GM06990 (cell line): ENCODE results near the gene ZNF417.

Source experiments
- DNase-seq: peaks from one replicate; pipeline ENCODE4 v3.0.0-alpha.2; 2011; ENCODE audit not compliant: insufficient read length; ENCODE audit errors: extremely low read depth
- H3K27me3 ChIP-seq: replicated peaks from 2 replicates; pipeline ENCODE4 v1.6.0; 2011; ENCODE audit warnings: low read length; ENCODE audit not compliant: control insufficient read depth, insufficient read depth
- H3K36me3 ChIP-seq: 2 replicates; pipeline ENCODE4 v1.5.1; 2011; ENCODE audit warnings: low read length; ENCODE audit not compliant: control insufficient read depth, insufficient read depth
- H3K4me3 ChIP-seq: replicated peaks from 2 replicates; pipeline ENCODE4 v1.5.1; 2011; ENCODE audit warnings: low read depth, mild to moderate bottlenecking, control low read depth, low read length
- TF ChIP-seq, protein P1 (sequence below): IDR thresholded peaks from 2 replicates; pipeline ENCODE4 v1.5.1; 2011; ENCODE audit warnings: low read length, control low read depth, mild to moderate bottlenecking, inconsistent platforms; ENCODE audit not compliant: insufficient read depth, poor library complexity, severe bottlenecking

The ZNF417 gene

DNA sequence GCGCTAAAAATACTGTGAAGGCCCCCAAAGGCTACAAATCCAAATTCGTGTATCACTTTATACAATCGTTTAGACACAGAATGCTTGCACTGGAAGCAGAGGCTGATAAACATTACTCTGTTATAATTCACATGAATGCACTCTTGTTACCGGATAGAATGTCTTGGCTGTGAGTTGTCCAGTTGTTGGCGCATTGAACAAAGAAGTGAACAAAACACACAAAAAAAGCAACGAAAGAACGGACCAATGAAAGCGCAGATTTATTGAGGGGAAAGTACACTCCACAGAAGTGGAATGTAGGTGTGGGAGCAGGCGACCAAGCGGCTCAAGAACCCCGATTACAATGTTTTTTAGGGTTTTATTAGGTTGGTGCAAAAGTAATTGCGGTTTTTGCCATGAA is 19.3 kb upstream of the ZNF417 start:
- TF ChIP-seq, protein P1, sequence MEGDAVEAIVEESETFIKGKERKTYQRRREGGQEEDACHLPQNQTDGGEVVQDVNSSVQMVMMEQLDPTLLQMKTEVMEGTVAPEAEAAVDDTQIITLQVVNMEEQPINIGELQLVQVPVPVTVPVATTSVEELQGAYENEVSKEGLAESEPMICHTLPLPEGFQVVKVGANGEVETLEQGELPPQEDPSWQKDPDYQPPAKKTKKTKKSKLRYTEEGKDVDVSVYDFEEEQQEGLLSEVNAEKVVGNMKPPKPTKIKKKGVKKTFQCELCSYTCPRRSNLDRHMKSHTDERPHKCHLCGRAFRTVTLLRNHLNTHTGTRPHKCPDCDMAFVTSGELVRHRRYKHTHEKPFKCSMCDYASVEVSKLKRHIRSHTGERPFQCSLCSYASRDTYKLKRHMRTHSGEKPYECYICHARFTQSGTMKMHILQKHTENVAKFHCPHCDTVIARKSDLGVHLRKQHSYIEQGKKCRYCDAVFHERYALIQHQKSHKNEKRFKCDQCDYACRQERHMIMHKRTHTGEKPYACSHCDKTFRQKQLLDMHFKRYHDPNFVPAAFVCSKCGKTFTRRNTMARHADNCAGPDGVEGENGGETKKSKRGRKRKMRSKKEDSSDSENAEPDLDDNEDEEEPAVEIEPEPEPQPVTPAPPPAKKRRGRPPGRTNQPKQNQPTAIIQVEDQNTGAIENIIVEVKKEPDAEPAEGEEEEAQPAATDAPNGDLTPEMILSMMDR: no peak
- no peak for DNase-seq
- no peaks in the 10 kb centered on the region for H3K36me3 ChIP-seq
- H3K4me3 ChIP-seq: no peak overlapping the region
- no peaks in the 10 kb centered on the region for H3K27me3 ChIP-seq

DNA sequence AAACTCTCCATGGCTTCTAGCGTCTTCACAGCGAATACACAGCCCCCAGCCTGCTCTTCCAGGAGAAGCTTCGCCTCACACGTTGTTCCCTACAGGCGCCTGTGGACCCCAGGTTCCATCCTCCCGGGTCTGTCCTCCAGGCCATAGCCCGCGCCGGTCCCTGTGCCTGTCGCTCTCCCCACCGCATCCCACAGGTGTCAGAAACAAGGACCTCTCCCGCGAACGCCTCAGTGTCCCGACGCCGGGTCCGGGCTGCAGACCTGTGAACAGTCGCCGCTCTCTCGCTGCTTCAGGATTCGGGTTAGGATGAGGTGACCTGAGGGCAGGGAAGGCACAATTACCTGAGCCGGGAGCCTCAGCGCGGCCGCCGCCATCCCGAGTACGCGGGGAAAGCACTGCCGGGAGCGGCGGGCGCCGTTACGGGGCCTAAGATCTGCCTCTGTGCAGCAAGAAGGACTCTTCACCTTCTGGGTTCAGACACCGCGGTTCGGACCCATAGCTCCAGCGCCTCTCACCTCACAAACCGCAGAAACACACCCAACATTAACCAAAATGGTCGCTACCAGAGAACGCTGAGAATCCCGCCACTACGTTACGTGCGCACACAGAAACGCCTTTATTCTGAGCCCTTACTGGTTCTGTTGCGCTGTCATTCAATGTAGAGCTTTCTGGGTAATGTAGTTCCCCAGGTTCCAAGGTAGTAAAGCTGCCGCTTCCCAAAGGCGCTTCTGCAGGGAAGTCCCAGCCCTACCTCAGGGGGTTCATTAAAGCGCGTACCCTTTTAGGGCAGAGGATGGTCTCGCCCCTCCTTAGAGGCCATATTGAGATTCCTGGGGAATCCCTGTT is 18.7 kb upstream of the ZNF417 start, which contains the start of gene ZNF418:
Gene ZNF418 (minus strand): TSS at position 583 of the 846 bp plus-strand sequence. CDS start 1,580 bp downstream, outside the sequence.
- peak within 1 kb of the TSS; percentile 63 for H3K4me3 ChIP-seq
- peak; percentile 31 for DNase-seq

GRCh38 chr19:57927587-57927986 is 11.2 kb upstream of the ZNF417 start:
- Histone ChIP-seq H3K27me3 (no peaks in the 10 kb centered on the region), H3K4me3 (no peak overlapping the region), H3K36me3 (no peaks in the 10 kb centered on the region; the same call in 1 of the 2 replicates)
- TF ChIP-seq, protein P1: no peak
- DNase-seq: no peak

More for the DNA sequence above, 18.7 kb upstream of the ZNF417 start, which contains the start of gene ZNF418:
- Histone ChIP-seq H3K27me3 (no peaks in the 10 kb centered on the region), H3K36me3 (no peaks in the 10 kb centered on the region; the same call in 1 of the 2 replicates)
- TF ChIP-seq, protein P1: no peak

GRCh38 chr19:57914531-57914930 is 1.9 kb downstream of the ZNF417 start:
- peaks cover 3% of the 10 kb centered on the region for H3K36me3 ChIP-seq
- DNase-seq: no peak
- no peak overlapping the region for H3K4me3 ChIP-seq
- TF ChIP-seq, protein P1: no peak
- no peaks in the 10 kb centered on the region for H3K27me3 ChIP-seq

- H3K36me3 ChIP-seq: peaks cover 3% of the 10 kb centered on the region
- DNase-seq: no peak
Observed at GRCh38 chr19:57907394-57907793, 9.0 kb downstream of the ZNF417 start.

More at GRCh38 chr19:57907394-57907793, 9.0 kb downstream of the ZNF417 start:
- Histone ChIP-seq H3K4me3 (no peak overlapping the region), H3K27me3 (no peaks in the 10 kb centered on the region)
- TF ChIP-seq, protein P1: no peak
